Hepatocyte (in vitro differentiated cells): ENCODE data around the gene PRKACB.

Experiments used
- EZH2 ChIP-seq: fragments of 200-600 bp; sonication (generic); IDR thresholded peaks from 2 replicates; pipeline ENCODE4 v1.6.1; 2016; ENCODE audit warnings: antibody characterized with exemption, mild to moderate bottlenecking, borderline replicate concordance
- EZH2phosphoT487 ChIP-seq: fragments of 200-600 bp; sonication (generic); IDR thresholded peaks from one replicate; pipeline ENCODE4 v1.6.1; 2018; ENCODE audit warnings: antibody characterized with exemption, mild to moderate bottlenecking, low read depth, moderate library complexity; ENCODE audit not compliant: unreplicated experiment, severe bottlenecking
- TF ChIP-seq, protein P1 (sequence below): fragments of 200-600 bp; sonication (generic); IDR thresholded peaks from 2 replicates; pipeline ENCODE4 v1.5.1; 2016; ENCODE audit warnings: antibody characterized with exemption, mild to moderate bottlenecking; ENCODE audit not compliant: poor library complexity

DNA sequence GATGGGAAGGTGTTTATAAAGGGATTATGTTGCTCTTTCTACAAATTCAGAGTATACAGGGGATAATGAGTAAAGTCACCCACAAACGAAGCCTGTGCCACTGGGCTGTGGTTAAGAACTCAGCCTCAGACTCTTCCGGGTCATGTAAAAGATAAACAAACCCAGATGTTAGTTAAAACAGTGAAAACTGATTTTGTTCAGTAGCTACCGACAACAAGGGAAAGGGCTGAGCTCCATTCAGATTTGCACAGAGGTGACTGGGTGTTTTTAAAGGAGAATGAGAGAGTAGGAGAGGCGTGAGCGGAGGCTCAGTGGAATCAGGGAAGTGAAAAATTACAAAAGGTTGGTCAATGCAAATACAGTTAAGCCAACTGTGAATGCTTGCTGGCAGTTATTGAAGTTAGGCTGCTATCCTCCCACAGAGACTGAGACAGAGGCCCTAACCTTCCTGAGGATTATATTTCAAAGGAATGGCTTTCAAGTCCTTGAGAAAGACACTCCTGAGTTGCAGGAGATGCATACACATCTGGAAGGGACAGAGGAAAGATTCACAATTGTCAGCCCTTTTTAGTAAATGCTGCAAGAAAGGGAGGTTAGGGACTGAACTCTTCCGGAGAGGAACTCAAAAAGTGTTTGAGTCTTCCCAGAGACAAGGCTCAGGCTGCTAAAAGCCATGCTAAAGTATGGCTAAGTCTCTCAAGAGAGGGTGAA, 127.5 kb downstream of the PRKACB start:
- TF ChIP-seq, protein P1, sequence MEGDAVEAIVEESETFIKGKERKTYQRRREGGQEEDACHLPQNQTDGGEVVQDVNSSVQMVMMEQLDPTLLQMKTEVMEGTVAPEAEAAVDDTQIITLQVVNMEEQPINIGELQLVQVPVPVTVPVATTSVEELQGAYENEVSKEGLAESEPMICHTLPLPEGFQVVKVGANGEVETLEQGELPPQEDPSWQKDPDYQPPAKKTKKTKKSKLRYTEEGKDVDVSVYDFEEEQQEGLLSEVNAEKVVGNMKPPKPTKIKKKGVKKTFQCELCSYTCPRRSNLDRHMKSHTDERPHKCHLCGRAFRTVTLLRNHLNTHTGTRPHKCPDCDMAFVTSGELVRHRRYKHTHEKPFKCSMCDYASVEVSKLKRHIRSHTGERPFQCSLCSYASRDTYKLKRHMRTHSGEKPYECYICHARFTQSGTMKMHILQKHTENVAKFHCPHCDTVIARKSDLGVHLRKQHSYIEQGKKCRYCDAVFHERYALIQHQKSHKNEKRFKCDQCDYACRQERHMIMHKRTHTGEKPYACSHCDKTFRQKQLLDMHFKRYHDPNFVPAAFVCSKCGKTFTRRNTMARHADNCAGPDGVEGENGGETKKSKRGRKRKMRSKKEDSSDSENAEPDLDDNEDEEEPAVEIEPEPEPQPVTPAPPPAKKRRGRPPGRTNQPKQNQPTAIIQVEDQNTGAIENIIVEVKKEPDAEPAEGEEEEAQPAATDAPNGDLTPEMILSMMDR, result no peak
- TF ChIP-seq EZH2 (no peak), EZH2phosphoT487 (no peak)
